Posterior vena cava (tissue), 2 donors: ENCODE measurements around the gene CCDC60. TPM values are rescaled to one million over a fixed set of nuclear protein-coding genes. Genes with fewer than 3 reads are reported as not detected.

ENCODE experiments used
- DNase-seq: peaks from one replicate; pipeline ENCODE4 v3.0.0-alpha.2; 2020; ENCODE audit warnings: low spot score
- intact Hi-C, 2 donors: fragments of 100-400 bp; cut with DNase I; formaldehyde crosslinking; loops; one replicate each; pipeline versions ENCODE4 v1.14.1 to v1.14.2; 2022 to 2023
- long read RNA-seq, 2 donors: library from polyadenylated mRNA; unstranded; transcript quantifications; one replicate each; pipeline ENCODE4 v2.0.0, GENCODE V29; 2020 to 2021
- total RNA-seq, 2 donors: library from RNA; stranded (reverse); fragmentation: NEBNext Ultra II Directional; extraction: Animal tissue kit (Norgen Biotek cat#: 25700); gene quantifications; one replicate each; pipeline ENCODE4 v1.2.1, GENCODE V29; 2021
- donor health status: DM: yes; HTN: yes; CAD: no.
- donor health status: DM: yes; HTN: yes; CAD: no.

CCDC60 gene
- not detected for total RNA-seq
- long read RNA-seq, donor 1, partial matches to known transcripts, result 0 of 1 reads
- long read RNA-seq, donor 1, other reads (novel, unspliced or antisense), result 1 of 1 reads
- long read RNA-seq, donor 2, result 0 reads

GRCh38 chr12:119334430-119335170 is at the start of gene CCDC60:
Gene CCDC60 (plus strand): TSS chr12:119334729. CDS start chr12:119335177, 448 bp downstream.
- DNase-seq, result no peak
- intact Hi-C loops, result no loop called here

GRCh38 chr12:119288576-119288975 is 46.0 kb upstream of the CCDC60 start:
- intact Hi-C loops, result no loop called here
- no peak for DNase-seq

- intact Hi-C loops, result no loop called here
- no peak for DNase-seq
These were observed 41.5 kb upstream of the CCDC60 start for GRCh38 chr12:119292893-119293630.

- intact Hi-C loops, result no loop called here
- DNase-seq, result no peak
These were observed 40.3 kb upstream of the CCDC60 start for GRCh38 chr12:119294211-119294610.

GRCh38 chr12:119296535-119296934 is 38.0 kb upstream of the CCDC60 start:
- intact Hi-C loops, result no loop called here
- no peak for DNase-seq

- no peak for DNase-seq
- intact Hi-C loops, result no loop called here
These were observed 35.4 kb upstream of the CCDC60 start for GRCh38 chr12:119299130-119299529.

- DNase-seq, result no peak
- intact Hi-C loops, result no loop called here
These were observed 33.1 kb upstream of the CCDC60 start for GRCh38 chr12:119301379-119301778.

GRCh38 chr12:119302451-119303080 is 32.0 kb upstream of the CCDC60 start:
- intact Hi-C loops, result no loop called here
- DNase-seq, result no peak

GRCh38 chr12:119306593-119306992 is 27.9 kb upstream of the CCDC60 start:
- intact Hi-C loops, result no loop called here
- DNase-seq, result no peak

- intact Hi-C loops, result no loop called here
These were observed 26.8 kb upstream of the CCDC60 start for GRCh38 chr12:119307747-119308146.

GRCh38 chr12:119308708-119309456 is 25.6 kb upstream of the CCDC60 start:
- intact Hi-C loops, result no loop called here
- DNase-seq, result no peak

More at GRCh38 chr12:119307747-119308146, 26.8 kb upstream of the CCDC60 start:
- DNase-seq, result no peak

GRCh38 chr12:119311878-119312277 is 22.7 kb upstream of the CCDC60 start:
- DNase-seq, result no peak
- intact Hi-C loops, result no loop called here

- no peak for DNase-seq
- intact Hi-C loops, result no loop called here
These were observed 21.6 kb upstream of the CCDC60 start for GRCh38 chr12:119312904-119313303.

- no peak for DNase-seq
- intact Hi-C loops, result no loop called here
These were observed 20.2 kb upstream of the CCDC60 start for GRCh38 chr12:119314290-119314689.

- no peak for DNase-seq
- intact Hi-C loops, result loop anchor here in 1 of 2 donors (10.0 kb wide), 1 partner anchor 135 kb away; no protein-coding TSS in a partner anchor
These were observed 14.9 kb upstream of the CCDC60 start for GRCh38 chr12:119319638-119320037.

- intact Hi-C loops, result loop anchor here in 1 of 2 donors (10.0 kb wide), 1 partner anchor 136 kb away; no protein-coding TSS in a partner anchor
- no peak for DNase-seq
These were observed 13.9 kb upstream of the CCDC60 start for GRCh38 chr12:119320678-119321077.

- intact Hi-C loops, result loop anchor here in 1 of 2 donors (10.0 kb wide), 1 partner anchor 138 kb away; no protein-coding TSS in a partner anchor
- DNase-seq, result no peak
These were observed 12.2 kb upstream of the CCDC60 start for GRCh38 chr12:119322301-119322723.

GRCh38 chr12:119325813-119326212 is 8.7 kb upstream of the CCDC60 start:
- DNase-seq, result no peak
- intact Hi-C loops, result loop anchor here in 1 of 2 donors (10.0 kb wide), 1 partner anchor 141 kb away; no protein-coding TSS in a partner anchor

GRCh38 chr12:119326341-119326740 is 8.2 kb upstream of the CCDC60 start:
- DNase-seq, result no peak
- intact Hi-C loops, result loop anchor here in 1 of 2 donors (10.0 kb wide), 1 partner anchor 142 kb away; no protein-coding TSS in a partner anchor
